Osteoblast (primary cell): Measurements from ENCODE around the gene NOP16. TPM values are rescaled to one million over a fixed set of nuclear protein-coding genes. Genes with fewer than 3 reads are reported as not detected.
A peak's percentile ranks its signal among the peaks of the same experiment; 100 is the strongest.

Source experiments
- small RNA-seq: library from RNA; depleted of rRNA; stranded (forward); fragments of <200 nt; gene quantifications from one replicate; pipeline ENCODE3, GENCODE V24; 2012
- total RNA-seq: library from RNA; depleted of rRNA; stranded (reverse); fragments of >200 nt; gene quantifications from 2 replicates; pipeline ENCODE4 v1.2.3, GENCODE V29; 2012

Gene NOP16
- total RNA-seq, 1 donor, result 8.0 TPM

Small RNA genes within 50 kb of the gene (small RNA-seq; reads per million reads assigned to genes)
- 8.9 reads per million, percentile 91 among the genes with 10 or more reads in this experiment for gene MIR1271

Other genes with a start within 250 kb of the NOP16 start
- 5.1 and 8.8 TPM in 2 replicates for gene SIMC1, start 150.2 kb downstream of the NOP16 start, total RNA-seq
- gene KIAA1191, start 26.8 kb downstream of the NOP16 start, total RNA-seq, result 61.9 and 69.5 TPM in 2 replicates
- 8.3 and 14.1 TPM in 2 replicates for gene ARL10, start 23.1 kb downstream of the NOP16 start, total RNA-seq
- gene HIGD2A, start 153 bp upstream of the NOP16 start, total RNA-seq, result 31.5 and 34.7 TPM in 2 replicates
- gene CLTB, start 27.9 kb upstream of the NOP16 start, total RNA-seq, result 61.3 and 63.0 TPM in 2 replicates
- 40.2 and 42.4 TPM in 2 replicates for gene FAF2, start 59.8 kb upstream of the NOP16 start, total RNA-seq
- gene RNF44, start 148.8 kb upstream of the NOP16 start, total RNA-seq, result 5.4 and 6.2 TPM in 2 replicates
- gene CDHR2, start 160.7 kb upstream of the NOP16 start, total RNA-seq, result under 0.01 TPM in 1 of 2 replicates, not detected in the other
- gene GPRIN1, start 221.6 kb upstream of the NOP16 start, total RNA-seq, result 1.8 TPM in 2 replicates
- gene SNCB, start 241.9 kb upstream of the NOP16 start, total RNA-seq, result not detected in 2 replicates
- not detected in 2 replicates for gene EIF4E1B, start 242.1 kb upstream of the NOP16 start, total RNA-seq